Sigmoid colon (tissue), 3 donors: ENCODE results near the gene SELENOO.

Source experiments
- POLR2A ChIP-seq, 2 donors: fragments of 450-650 bp; IDR thresholded peaks; one replicate each; pipeline ENCODE4 v1.6.1; 2016; ENCODE audit warnings: antibody characterized with exemption in 2 of 2, mild to moderate bottlenecking in 2 of 2, moderate library complexity in 2 of 2
- TF ChIP-seq, protein P1 (sequence below), 4 experiments: fragments of 450-650 bp in 3 of 4; fragments of 200-600 bp in 1 of 4; IDR thresholded peaks; one replicate each; pipeline ENCODE4 v1.5.1; 2016 to 2019; ENCODE audit warnings: antibody characterized with exemption in 4 of 4, mild to moderate bottlenecking in 3 of 4, moderate library complexity in 2 of 4

DNA sequence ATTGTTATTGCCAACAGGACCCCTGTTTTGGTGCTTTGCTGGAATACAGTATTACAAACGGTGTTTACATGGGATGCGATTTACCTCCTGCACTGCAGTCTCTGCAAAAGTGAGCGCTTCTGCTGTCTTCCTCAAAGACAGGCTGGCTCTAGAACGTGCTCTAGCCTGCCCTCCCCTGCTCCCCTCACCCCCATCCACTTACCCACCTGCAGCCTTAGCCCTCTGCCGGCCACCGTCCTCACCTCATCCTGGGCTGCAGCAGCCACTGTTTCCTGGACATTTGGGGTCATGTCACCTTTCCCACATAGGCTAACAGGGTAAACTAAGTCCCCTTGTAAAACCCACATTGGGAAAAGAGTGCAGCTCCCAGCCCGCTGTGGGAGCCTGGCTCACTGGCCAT, 39.9 kb upstream of the SELENOO start:
- TF ChIP-seq, protein P1, sequence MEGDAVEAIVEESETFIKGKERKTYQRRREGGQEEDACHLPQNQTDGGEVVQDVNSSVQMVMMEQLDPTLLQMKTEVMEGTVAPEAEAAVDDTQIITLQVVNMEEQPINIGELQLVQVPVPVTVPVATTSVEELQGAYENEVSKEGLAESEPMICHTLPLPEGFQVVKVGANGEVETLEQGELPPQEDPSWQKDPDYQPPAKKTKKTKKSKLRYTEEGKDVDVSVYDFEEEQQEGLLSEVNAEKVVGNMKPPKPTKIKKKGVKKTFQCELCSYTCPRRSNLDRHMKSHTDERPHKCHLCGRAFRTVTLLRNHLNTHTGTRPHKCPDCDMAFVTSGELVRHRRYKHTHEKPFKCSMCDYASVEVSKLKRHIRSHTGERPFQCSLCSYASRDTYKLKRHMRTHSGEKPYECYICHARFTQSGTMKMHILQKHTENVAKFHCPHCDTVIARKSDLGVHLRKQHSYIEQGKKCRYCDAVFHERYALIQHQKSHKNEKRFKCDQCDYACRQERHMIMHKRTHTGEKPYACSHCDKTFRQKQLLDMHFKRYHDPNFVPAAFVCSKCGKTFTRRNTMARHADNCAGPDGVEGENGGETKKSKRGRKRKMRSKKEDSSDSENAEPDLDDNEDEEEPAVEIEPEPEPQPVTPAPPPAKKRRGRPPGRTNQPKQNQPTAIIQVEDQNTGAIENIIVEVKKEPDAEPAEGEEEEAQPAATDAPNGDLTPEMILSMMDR (IDR thresholded peaks at IDR 0.05) = no peak
- no peak for TF ChIP-seq POLR2A (IDR thresholded peaks at IDR 0.05)
